Lower leg skin (tissue), 4 donors: ENCODE data around the gene RTL10. TPM values are rescaled to one million over a fixed set of nuclear protein-coding genes. Genes with fewer than 3 reads are reported as not detected.
A peak's percentile ranks its signal among the peaks of the same experiment; 100 is the strongest.

Experiments used
- DNase-seq, 2 donors: peaks; one replicate each; pipeline ENCODE4 v3.0.0-alpha.2; 2019; ENCODE audit warnings: low spot score in 2 of 2
- H3K4me3 ChIP-seq: fragments of 200-600 bp; sonication (generic); 2 replicates; pipeline ENCODE4 v1.5.1; 2017; ENCODE audit warnings: mild to moderate bottlenecking, low read depth; ENCODE audit not compliant: poor library complexity, severe bottlenecking
- CTCF ChIP-seq, 3 donors: fragments of 450-650 bp; IDR thresholded peaks; one replicate each; pipeline ENCODE4 v1.5.1; 2016; ENCODE audit warnings: antibody characterized with exemption in 3 of 3, mild to moderate bottlenecking in 3 of 3, moderate library complexity in 2 of 3
- POLR2A ChIP-seq, 2 donors: fragments of 450-650 bp; IDR thresholded peaks; one replicate each; pipeline ENCODE4 v1.6.1; 2016 to 2017; ENCODE audit warnings: antibody characterized with exemption in 2 of 2, mild to moderate bottlenecking in 1 of 2, moderate library complexity in 1 of 2
- WGBS, 2 donors: methylation state at CpG; one replicate each; pipeline ENCODE4 v1.1.5; 2018; 5-methylcytosine and 5-hydroxymethylcytosine counted together
- intact Hi-C: fragments of 100-400 bp; cut with DNase I; formaldehyde crosslinking; loops from one replicate; pipeline ENCODE4 v1.15.0; 2023; ENCODE audit warnings: low total_unique reads
- total RNA-seq, 4 donors: library from RNA; depleted of rRNA; stranded (reverse); fragments of >200 nt; gene quantifications; one replicate each; pipeline ENCODE4 v1.1.0, GENCODE V29; 2016

Gene RTL10
- total RNA-seq, 4 donors from 2014 or later, result 24.5 to 28.0 (median 27.1) TPM

- TF ChIP-seq CTCF (IDR thresholded peaks at IDR 0.05) (no peak), POLR2A (IDR thresholded peaks at IDR 0.05) (no peak)
- WGBS, 2 donors, result 4 to 6% methylated on average over 16 to 23 of the region's 24 CpGs
- H3K4me3 ChIP-seq, result peak overlapping the region; percentile 54
- peak; percentile 36 to 91 for DNase-seq
- intact Hi-C loops, result no loop called here
Observed at GRCh38 chr22:19855504-19856409, 1.1 kb upstream of the RTL10 start.

GRCh38 chr22:19853879-19854777 is 546 bp downstream of the RTL10 start:
- peak; percentile 25 to 85 for DNase-seq

GRCh38 chr22:19853058-19853878 is 1.4 kb downstream of the RTL10 start:
- peak overlapping the region; percentile 86 for H3K4me3 ChIP-seq
- intact Hi-C loops, result no loop called here
- TF ChIP-seq POLR2A (IDR thresholded peaks at IDR 0.05) (no peak), CTCF (IDR thresholded peaks at IDR 0.05) (no peak)
- WGBS, 2 donors, result 33 to 34% methylated on average over 11 of the region's 11 CpGs
- peak in 1 of 2 donors; percentile 14 for DNase-seq

More at GRCh38 chr22:19853879-19854777, 546 bp downstream of the RTL10 start:
- intact Hi-C loops, result no loop called here
- H3K4me3 ChIP-seq, result peak overlapping the region; percentile 86
- TF ChIP-seq CTCF (IDR thresholded peaks at IDR 0.05) (no peak), POLR2A (IDR thresholded peaks at IDR 0.05) (no peak)
- WGBS, 2 donors, result 1 to 6% methylated on average over 9 to 41 of the region's 49 CpGs

DNA sequence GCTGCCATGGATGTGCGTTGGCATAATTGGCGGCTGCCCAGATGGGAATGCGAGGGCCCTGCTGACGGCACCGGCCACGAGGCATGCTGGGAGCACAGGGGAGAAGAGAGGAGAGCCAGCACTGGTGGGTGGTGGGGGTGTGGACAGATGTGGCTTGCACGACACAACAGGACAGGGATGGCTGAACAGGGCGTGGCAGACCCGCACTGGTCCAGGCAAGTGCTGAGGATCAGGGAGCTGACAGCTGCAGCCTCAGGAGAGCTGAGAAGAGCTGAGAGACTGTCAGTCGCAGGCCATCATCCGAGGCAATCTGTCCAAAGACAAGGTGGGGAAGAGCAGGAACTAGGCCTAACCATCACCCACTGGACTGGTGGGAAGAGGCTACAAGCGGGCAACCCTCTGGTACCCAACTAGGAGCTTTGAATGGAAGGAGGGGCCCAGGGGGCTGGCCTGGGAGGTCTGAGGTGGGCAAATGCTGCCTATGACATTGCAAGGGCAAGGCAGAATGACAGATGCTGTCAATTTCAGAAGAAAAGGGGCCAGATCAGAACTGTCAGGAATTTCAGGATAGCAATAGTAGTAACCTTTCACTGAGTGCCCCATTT is 2.4 kb downstream of the RTL10 start:
- H3K4me3 ChIP-seq, result no peak overlapping the region
- TF ChIP-seq POLR2A (IDR thresholded peaks at IDR 0.05), result no peak
- TF ChIP-seq CTCF (IDR thresholded peaks at IDR 0.05), result no peak
- intact Hi-C loops, result no loop called here
- peak in 1 of 2 donors; percentile 17 for DNase-seq
- WGBS, 2 donors, result 55 to 56% methylated on average over 11 to 12 of the region's 12 CpGs
